Activated CD4-positive, alpha-beta T cell treated with anti-CD3 and anti-CD28 coated beads for 4 hours (primary cell): ENCODE data around the gene MAP3K14.
A peak's percentile ranks its signal among the peaks of the same experiment; 100 is the strongest.
"Not testable (repeated sequence)": the region's sequence is repeated elsewhere in the genome, so short reads cannot be mapped to it uniquely, and the experiment has no call there.

Source experiments
- DNase-seq, 2 donors: peaks; one replicate each; pipeline ENCODE4 v3.0.0-alpha.2; 2020

MAP3K14 gene

GRCh38 chr17:45253879-45254278 is 62.9 kb downstream of the MAP3K14 start:
- no peak for DNase-seq

- not testable (repeated sequence) for DNase-seq
Observed at GRCh38 chr17:45253237-45253636, 63.6 kb downstream of the MAP3K14 start.

DNA sequence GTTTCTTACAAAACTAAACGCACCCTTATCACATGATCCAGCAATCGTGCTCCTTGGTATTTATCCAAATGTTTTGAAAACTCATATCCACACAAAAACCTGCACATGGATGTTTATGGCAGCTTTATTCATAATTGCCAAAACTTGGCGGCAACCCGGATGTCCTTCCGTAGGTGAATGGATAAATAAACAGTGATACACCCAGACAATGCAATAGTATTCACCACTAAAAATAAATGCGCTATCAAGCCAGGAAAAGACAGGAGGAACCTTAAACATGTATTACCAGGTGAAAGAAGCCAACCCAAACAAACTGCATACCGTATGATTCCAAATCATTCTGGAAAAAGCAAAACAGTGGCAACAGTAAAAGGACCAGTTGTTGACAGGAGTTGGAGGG is 64.9 kb downstream of the MAP3K14 start:
- no peak for DNase-seq

DNA sequence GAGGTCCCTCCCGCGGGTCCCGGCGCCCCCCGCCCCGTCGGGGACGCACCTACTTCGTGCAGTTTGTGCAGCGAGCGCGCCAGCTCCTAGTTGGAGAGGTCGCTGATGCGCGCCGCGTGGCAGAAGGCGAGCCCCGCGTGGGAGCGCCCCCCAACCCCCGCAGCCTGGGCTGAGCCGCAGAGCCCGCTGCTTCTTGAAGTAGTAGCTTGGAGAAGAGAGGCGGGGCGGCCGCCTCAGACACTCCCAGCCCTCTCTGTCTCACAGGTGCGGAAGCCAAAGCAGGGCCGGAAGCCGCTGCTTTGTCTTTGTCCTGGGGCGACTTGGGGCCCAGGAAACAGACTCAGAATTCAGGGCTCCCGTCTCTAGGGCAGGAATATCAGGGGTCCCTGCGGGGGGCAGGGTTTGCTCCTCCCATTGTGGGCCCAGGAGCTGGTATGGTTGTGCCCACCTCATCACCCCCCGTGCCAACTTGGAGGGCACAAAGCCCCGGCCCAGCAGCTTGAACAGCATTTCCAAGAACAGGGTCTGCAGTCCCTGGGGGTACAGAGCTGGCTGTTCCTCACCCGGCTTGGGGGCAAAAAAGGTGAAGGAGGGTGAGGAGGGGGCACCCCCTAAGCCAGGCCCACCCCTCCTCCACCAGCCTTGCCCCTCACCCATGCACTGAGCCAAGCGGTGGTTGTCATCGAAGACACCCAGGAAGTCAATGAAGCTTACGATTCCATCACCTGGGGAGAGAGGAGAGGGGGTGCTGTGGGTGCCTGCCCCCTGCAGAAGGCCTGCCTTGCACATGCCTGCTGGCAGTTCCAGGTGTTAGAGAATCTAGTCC is 68.5 kb downstream of the MAP3K14 start:
- DNase-seq: peak; percentile 81 to 87

DNA sequence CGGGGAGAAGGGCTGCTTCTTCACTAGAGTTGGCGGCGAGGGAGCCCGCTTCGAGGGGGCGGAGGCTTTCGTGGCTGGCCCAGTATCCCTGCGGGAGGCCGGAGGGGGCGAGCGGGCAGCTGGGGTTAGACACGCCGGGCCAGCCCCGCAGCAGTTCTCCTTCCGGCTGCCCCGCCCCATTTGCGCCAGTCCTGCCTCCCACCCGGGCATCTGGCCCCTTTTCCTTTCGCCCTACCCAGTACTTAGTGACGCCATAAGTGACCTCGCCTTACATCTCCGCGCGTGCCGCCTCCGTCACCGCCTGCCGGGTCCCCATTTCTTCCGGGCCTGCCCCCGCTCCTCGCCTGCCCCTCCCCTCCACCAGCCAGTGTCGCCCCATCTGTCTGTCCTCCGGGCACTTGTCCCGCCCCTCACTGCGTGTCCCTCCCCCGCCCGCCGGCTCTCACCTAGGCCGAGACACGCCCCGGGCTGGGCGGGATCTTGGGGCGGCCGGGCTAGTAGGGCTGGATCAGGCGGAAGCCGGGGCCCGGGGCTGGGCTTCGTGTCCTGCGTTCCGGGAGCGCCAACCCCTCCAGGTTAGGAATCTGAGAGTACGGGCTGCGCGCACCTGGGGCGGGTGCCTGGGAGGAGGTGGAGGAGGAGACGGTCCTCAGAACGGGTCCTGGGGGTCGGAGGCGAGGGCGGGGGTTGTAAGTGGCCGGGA is 69.2 kb downstream of the MAP3K14 start:
- DNase-seq: peak; percentile 94 to 96

DNA sequence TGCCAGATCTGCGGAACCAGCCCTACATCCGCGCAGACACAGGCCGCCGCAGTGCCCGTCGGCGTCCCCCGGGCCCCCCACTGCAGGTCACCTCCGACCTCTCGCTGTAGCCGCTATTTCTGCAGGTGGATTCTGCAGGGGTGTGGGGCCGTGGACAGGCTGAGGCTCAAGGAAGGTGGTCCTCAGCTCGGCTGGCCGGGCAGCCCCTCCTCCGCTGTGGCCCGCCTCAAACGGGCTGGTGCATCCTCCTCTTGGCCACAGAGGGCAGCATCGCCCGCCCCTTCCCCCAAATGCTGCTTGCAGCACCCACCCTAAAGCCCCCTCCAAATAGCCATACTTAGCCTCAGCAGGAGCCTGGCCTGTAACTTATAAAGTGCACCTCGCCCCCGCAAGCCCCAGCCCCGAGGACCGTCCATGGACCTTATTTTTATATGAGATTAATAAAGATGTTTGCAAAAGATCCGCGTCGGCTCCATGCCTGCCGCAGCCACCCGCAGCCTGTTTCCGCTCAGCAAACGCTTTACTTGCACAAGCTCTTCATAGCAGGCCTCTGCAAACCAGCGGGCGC is 69.9 kb downstream of the MAP3K14 start:
- DNase-seq: no peak

GRCh38 chr17:45246338-45246737 is 70.5 kb downstream of the MAP3K14 start:
- DNase-seq: no peak

- DNase-seq: no peak
Observed at GRCh38 chr17:45244725-45245656, 71.8 kb downstream of the MAP3K14 start.

DNA sequence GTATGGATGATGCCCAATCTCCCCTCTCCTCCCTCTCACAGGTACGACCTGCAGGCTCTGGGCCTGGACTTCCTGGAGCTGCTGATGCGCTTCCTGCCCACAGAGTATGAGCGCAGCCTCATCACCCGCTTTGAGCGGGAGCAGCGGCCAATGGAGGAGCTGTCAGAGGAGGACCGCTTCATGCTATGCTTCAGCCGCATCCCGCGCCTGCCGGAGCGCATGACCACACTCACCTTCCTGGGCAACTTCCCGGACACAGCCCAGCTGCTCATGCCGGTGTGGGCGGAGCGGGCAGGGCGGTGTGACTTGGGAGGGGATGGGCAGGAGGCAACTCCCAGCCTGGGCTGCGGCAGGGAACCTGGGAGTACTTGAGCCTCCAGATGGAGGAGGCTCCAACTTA is 73.1 kb downstream of the MAP3K14 start:
- no peak for DNase-seq

- DNase-seq: no peak
Observed at GRCh38 chr17:45242029-45242414, 74.8 kb downstream of the MAP3K14 start.

- DNase-seq: no peak
Observed at GRCh38 chr17:45241328-45242028, 75.3 kb downstream of the MAP3K14 start.

DNA sequence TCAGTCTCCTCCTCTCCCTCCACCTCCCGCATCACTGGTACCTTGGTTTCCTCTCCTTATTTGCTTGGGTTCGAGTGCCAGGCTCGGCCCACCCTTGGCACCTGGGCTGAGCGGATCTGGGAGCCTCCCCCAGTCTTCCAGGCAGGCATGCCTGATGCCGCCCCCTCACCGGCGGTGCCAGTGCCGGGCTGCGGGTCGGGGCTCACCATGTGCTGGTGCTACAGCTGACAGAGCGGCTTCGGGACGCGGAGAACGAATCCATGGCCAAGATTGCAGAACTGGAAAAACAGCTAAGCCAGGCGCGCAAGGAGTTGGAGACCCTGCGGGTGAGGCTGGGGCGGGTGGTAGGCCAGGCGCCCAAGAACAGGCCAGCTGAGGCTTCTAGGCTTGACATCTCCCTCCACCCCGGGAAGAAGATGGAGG is 75.9 kb downstream of the MAP3K14 start:
- DNase-seq: no peak

DNA sequence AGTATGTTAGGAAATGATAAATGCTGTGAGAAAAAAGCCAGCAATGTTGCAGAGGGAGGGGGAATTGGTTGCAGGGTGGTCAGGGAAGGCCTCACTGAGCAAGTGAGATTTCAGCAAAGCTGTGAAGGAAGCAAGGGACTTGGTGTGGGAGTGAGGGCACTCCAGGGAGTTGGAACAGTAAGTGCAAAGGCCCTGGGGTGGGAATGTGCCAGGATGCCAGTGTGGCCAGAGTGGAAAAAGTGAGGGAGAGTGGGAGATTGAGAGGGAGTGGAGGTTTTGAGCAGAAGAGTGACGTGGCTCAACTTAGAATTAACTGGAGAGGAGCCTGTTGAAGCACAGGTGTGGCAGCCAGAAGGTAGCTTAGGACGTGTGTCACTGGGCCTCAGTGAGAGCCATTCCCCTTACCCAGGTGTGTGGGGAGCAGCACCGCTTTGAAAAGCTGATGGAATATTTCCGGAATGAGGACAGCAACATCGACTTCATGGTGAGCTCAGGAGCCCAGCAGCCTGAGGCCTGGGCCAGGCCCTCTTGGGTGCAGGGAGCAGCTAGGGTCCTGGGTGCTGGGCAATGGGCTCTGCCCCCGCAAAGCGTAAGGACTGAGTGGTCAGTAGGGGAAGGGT is 78.6 kb downstream of the MAP3K14 start:
- no peak for DNase-seq

GRCh38 chr17:45237686-45238085 is 79.1 kb downstream of the MAP3K14 start:
- DNase-seq: no peak

DNA sequence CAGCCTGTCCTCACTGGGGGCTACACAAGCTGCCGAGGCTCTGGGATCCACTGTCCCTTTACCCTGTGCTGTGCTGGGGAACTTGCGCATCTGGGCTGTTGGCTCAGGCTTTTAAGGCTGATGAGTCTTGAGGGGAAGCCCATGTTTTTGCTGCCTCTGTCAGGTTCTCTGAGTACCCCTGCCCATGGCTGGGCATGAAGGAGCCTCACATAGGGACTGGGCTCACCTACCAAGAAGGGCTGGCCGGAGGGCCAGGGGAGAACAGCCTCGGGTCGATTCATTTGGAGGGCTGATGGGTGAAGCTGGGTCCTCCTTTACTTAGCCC is 80.6 kb downstream of the MAP3K14 start:
- no peak for DNase-seq

GRCh38 chr17:45235416-45236281 is 81.2 kb downstream of the MAP3K14 start:
- peak; percentile 78 to 84 for DNase-seq

GRCh38 chr17:45234641-45235415 is 82.0 kb downstream of the MAP3K14 start:
- peak; percentile 60 for DNase-seq

DNA sequence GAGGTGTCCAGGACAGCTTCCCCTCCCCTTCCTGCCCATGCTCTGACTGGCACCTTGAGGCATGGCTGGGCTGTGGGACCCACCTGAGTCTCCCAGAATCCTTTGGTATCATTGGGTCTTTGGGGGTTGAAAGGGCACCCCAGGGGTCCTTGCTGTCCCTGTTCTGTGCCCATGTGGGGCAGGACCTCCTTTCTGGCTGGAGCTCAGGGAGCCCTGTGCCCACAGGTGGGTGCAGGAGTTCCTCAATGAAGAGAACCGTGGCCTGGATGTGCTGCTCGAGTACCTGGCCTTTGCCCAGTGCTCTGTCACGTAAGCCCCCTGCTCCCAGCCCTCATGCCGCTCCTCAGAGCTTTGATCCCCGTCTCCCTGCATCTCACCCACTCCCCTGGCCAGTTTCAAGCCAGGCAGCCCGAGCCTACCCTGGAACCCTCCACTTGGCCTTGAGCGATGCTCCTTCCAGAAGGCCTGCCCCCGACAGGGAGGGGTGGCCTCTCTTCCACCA is 83.3 kb downstream of the MAP3K14 start:
- DNase-seq: no peak

- DNase-seq: no peak
Observed at GRCh38 chr17:45232514-45233422, 84.1 kb downstream of the MAP3K14 start.
